Tibial nerve (tissue), 4 donors: Measurements from ENCODE around the gene CEP112. TPM values are rescaled to one million over a fixed set of nuclear protein-coding genes. Genes with fewer than 3 reads are reported as not detected.
"Not testable (repeated sequence)": the region's sequence is repeated elsewhere in the genome, so short reads cannot be mapped to it uniquely, and the experiment has no call there.

ENCODE experiments used
- DNase-seq, 2 donors: peaks; one replicate each; pipeline ENCODE4 v3.0.0-alpha.2; 2019; ENCODE audit warnings: low spot score in 2 of 2
- H3K27ac ChIP-seq, 4 donors: fragments of 200-600 bp; sonication (generic) in 3 of 4; one replicate each; pipeline ENCODE4 v1.5.1; 2017 to 2019; ENCODE audit warnings: mild to moderate bottlenecking in 1 of 4
- H3K27me3 ChIP-seq, 2 donors: fragments of 200-600 bp; sonication (generic) in 1 of 2; one replicate each; pipeline versions ENCODE4 v1.5.1 to v1.6.0; 2017 to 2019
- H3K36me3 ChIP-seq, 3 donors: fragments of 200-600 bp; sonication (generic); one replicate each; pipeline ENCODE4 v1.5.1; 2018 to 2019
- H3K4me1 ChIP-seq, 4 donors: fragments of 200-600 bp; sonication (generic) in 3 of 4; one replicate each; pipeline ENCODE4 v1.5.1; 2017 to 2019
- H3K4me3 ChIP-seq, 4 donors: fragments of 200-600 bp; sonication (generic) in 3 of 4; one replicate each; pipeline ENCODE4 v1.5.1; 2017 to 2019; ENCODE audit warnings: mild to moderate bottlenecking in 1 of 4, moderate library complexity in 1 of 4
- H3K9me3 ChIP-seq, 4 donors: fragments of 200-600 bp; sonication (generic) in 3 of 4; one replicate each; pipeline ENCODE4 v1.5.1; 2017 to 2019
- EP300 ChIP-seq, 2 donors: sonication (generic); formaldehyde crosslinking; IDR thresholded peaks; one replicate each; pipeline ENCODE4 v1.6.1; 2017; ENCODE audit warnings: antibody characterized with exemption in 2 of 2, mild to moderate bottlenecking in 1 of 2
- POLR2A ChIP-seq, 2 donors: fragments of 450-650 bp; IDR thresholded peaks; one replicate each; pipeline ENCODE4 v1.6.1; 2017; ENCODE audit warnings: antibody characterized with exemption in 2 of 2, mild to moderate bottlenecking in 2 of 2, moderate library complexity in 2 of 2
- WGBS, 2 donors: methylation state at CpG; one replicate each; pipeline ENCODE4 v1.1.5; 2018; 5-methylcytosine and 5-hydroxymethylcytosine counted together
- total RNA-seq, 4 donors: library from RNA; depleted of rRNA; stranded (reverse); fragments of >200 nt; gene quantifications; one replicate each; pipeline ENCODE4 v1.1.0, GENCODE V29; 2016
- TF ChIP-seq, protein P1 (sequence below), 5 experiments: fragments of 200-600 bp in 3 of 5; fragments of 450-650 bp in 2 of 5; sonication (generic) in 3 of 5; IDR thresholded peaks; one replicate each; pipeline ENCODE4 v1.5.1; 2016 to 2019; ENCODE audit warnings: antibody characterized with exemption in 5 of 5, mild to moderate bottlenecking in 3 of 5, moderate library complexity in 2 of 5

Gene CEP112
- total RNA-seq, 4 donors from 2014 or later, result 26.0 to 46.8 (median 34.2) TPM

DNA sequence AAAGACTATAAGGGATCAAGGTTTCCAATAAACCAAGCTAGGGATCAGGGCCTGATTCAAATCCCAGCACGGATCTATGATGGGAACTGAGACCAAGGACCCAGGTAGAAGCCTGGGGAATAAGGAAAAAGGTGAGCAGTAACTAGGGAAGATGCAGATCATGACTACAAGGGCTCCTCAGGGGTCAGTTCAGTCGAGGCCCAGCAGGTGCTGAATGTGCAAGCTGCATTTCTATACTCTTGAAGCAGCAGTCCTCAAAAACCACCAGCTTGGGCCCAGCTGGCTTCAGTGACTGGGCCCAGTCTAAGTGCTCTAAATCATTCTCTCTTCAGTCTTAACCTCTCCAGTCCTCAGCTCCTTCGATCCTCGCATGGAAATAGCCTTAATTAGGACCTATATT lies 401.7 kb downstream of the CEP112 start:
- TF ChIP-seq EP300 (IDR thresholded peaks at IDR 0.05), result no peak
- TF ChIP-seq POLR2A (IDR thresholded peaks at IDR 0.05), result no peak
- TF ChIP-seq, protein P1, sequence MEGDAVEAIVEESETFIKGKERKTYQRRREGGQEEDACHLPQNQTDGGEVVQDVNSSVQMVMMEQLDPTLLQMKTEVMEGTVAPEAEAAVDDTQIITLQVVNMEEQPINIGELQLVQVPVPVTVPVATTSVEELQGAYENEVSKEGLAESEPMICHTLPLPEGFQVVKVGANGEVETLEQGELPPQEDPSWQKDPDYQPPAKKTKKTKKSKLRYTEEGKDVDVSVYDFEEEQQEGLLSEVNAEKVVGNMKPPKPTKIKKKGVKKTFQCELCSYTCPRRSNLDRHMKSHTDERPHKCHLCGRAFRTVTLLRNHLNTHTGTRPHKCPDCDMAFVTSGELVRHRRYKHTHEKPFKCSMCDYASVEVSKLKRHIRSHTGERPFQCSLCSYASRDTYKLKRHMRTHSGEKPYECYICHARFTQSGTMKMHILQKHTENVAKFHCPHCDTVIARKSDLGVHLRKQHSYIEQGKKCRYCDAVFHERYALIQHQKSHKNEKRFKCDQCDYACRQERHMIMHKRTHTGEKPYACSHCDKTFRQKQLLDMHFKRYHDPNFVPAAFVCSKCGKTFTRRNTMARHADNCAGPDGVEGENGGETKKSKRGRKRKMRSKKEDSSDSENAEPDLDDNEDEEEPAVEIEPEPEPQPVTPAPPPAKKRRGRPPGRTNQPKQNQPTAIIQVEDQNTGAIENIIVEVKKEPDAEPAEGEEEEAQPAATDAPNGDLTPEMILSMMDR (IDR thresholded peaks at IDR 0.05), result no peak
- no peak for DNase-seq
- 73 to 80% methylated on average over 4 of the region's 4 CpGs for WGBS, 2 donors

DNA sequence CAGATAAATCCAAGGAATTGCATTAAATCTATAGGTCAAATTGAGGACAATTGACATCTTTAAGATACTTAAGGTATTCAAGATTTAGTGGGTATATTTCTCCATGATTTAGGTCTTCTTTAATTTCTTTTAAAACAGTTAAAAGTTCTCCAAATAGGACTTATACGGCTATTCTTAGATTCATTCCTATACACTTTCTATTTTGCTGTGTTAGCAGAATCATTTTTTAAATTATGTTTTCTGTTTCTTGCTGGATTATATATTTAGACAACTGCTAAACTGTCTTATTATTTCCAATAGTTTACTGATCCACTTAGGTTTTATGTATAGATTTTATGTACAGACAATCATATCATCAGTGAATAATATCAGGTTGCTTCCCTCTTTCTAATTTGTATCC lies 404.4 kb downstream of the CEP112 start:
- no peaks in the 10 kb centered on the region for H3K9me3 ChIP-seq
- no peak overlapping the region for H3K4me3 ChIP-seq
- no peak overlapping the region for H3K27ac ChIP-seq
- peaks cover 0 to 21% (median 5%) of the 10 kb centered on the region in 4 donors for H3K4me1 ChIP-seq
- H3K36me3 ChIP-seq, result no peaks in the 10 kb centered on the region
- 95 to 96% methylated on average over 1 of the region's 1 CpG for WGBS, 2 donors
- no peak for TF ChIP-seq POLR2A (IDR thresholded peaks at IDR 0.05)
- TF ChIP-seq, protein P1 (IDR thresholded peaks at IDR 0.05), result no peak
- TF ChIP-seq EP300 (IDR thresholded peaks at IDR 0.05), result no peak
- H3K27me3 ChIP-seq, result no peaks in the 10 kb centered on the region
- no peak for DNase-seq

More for the DNA sequence above, 401.7 kb downstream of the CEP112 start:
- H3K4me3 ChIP-seq, result no peak overlapping the region
- no peaks in the 10 kb centered on the region for H3K27me3 ChIP-seq
- peaks cover 0 to 5% (median 3%) of the 10 kb centered on the region in 4 donors for H3K4me1 ChIP-seq
- H3K36me3 ChIP-seq, result no peaks in the 10 kb centered on the region
- no peaks in the 10 kb centered on the region for H3K9me3 ChIP-seq
- H3K27ac ChIP-seq, result no peak overlapping the region

DNA sequence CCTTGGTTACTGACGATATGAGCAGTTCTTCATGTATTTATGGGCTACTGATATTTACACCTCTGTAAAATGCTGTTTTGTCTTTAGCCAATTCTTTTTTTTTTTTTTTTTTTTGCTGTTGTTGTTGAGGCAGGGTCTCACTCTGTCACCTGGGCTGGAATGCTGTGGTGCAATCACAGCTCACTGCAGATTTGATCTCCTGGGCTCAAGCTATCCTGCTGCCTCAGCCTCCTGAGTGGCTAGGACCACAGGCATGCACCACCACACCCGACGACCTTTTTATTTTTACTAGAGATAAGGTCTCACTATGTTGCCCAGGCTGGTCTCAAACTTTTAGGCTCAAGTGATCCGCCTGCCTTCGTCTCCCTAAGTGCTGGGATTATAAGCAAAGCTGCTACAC lies 405.5 kb downstream of the CEP112 start:
- DNase-seq, result no peak
- no peak overlapping the region for H3K27ac ChIP-seq
- H3K27me3 ChIP-seq, result no peaks in the 10 kb centered on the region
- TF ChIP-seq EP300 (IDR thresholded peaks at IDR 0.05), result no peak
- no peak for TF ChIP-seq POLR2A (IDR thresholded peaks at IDR 0.05)
- TF ChIP-seq, protein P1 (IDR thresholded peaks at IDR 0.05), result no peak
- H3K4me1 ChIP-seq, result peaks cover 0 to 21% (median 5%) of the 10 kb centered on the region in 4 donors
- 98 to 99% methylated on average over 5 of the region's 5 CpGs for WGBS, 2 donors
- no peaks in the 10 kb centered on the region for H3K36me3 ChIP-seq
- H3K9me3 ChIP-seq, result no peaks in the 10 kb centered on the region
- no peak overlapping the region for H3K4me3 ChIP-seq

DNA sequence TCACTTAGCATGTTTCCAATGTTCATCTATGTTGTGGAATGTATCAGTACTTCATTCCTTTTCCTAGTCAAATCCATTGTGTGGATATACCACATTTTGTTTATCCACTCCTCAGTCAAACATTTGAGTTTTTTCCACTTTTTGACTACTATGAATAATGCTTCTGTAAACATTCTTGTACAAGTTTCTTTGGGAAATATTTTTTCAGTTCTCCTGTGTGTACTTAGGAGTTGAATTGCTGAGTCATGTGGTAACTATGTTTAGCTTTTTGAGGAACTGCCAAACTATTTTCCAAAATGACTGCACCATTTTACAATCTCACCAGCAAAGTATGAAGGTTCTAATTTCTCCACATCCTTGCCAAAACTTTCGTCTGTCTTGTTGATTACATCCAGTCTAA lies 406.8 kb downstream of the CEP112 start:
- Histone ChIP-seq H3K27ac (peak overlapping the region in 2 of 4 donors; percentile 58 to 63), H3K4me1 (peaks cover 0 to 21% (median 5%) of the 10 kb centered on the region in 4 donors), H3K9me3 (no peaks in the 10 kb centered on the region), H3K4me3 (no peak overlapping the region), H3K36me3 (no peaks in the 10 kb centered on the region), H3K27me3 (no peaks in the 10 kb centered on the region)
- TF ChIP-seq EP300 (IDR thresholded peaks at IDR 0.05) (peak in 1 of 2 donors; percentile 53), POLR2A (IDR thresholded peaks at IDR 0.05) (no peak)
- 0 to 2% methylated on average over 1 of the region's 1 CpG for WGBS, 2 donors
- no peak for DNase-seq

DNA sequence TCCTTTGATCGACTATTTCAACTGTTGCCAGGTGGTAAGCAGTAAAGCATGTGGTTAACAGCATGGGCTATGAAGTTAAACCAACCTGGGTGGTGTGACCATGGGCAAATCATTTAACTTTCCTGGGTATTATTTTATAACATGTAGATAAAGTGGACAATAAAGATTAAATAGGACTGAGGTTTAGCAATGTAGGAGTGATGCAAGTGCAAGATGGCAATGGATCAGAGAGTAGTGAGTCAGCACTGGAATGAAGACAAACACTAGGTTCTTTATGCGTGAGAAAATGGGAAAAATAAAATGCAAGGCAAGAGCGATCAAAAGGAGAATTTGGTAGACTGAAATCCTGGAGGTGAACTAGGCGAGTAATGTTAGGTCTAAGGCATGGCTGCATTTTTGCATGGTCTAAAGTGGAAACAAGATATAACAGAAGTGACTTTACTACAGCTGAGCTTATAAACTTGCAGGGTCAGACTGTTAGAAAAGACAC lies 408.0 kb downstream of the CEP112 start:
- H3K36me3 ChIP-seq, result no peaks in the 10 kb centered on the region
- 70 to 81% methylated on average over 4 of the region's 4 CpGs for WGBS, 2 donors
- no peak for DNase-seq
- TF ChIP-seq POLR2A (IDR thresholded peaks at IDR 0.05) (no peak), EP300 (IDR thresholded peaks at IDR 0.05) (no peak)
- TF ChIP-seq, protein P1 (IDR thresholded peaks at IDR 0.05), result no peak
- no peaks in the 10 kb centered on the region for H3K27me3 ChIP-seq
- peaks cover 0 to 21% (median 5%) of the 10 kb centered on the region in 4 donors for H3K4me1 ChIP-seq
- peak overlapping the region in 1 of 4 donors; percentile 58 for H3K27ac ChIP-seq
- H3K9me3 ChIP-seq, result no peaks in the 10 kb centered on the region
- no peak overlapping the region for H3K4me3 ChIP-seq

DNA sequence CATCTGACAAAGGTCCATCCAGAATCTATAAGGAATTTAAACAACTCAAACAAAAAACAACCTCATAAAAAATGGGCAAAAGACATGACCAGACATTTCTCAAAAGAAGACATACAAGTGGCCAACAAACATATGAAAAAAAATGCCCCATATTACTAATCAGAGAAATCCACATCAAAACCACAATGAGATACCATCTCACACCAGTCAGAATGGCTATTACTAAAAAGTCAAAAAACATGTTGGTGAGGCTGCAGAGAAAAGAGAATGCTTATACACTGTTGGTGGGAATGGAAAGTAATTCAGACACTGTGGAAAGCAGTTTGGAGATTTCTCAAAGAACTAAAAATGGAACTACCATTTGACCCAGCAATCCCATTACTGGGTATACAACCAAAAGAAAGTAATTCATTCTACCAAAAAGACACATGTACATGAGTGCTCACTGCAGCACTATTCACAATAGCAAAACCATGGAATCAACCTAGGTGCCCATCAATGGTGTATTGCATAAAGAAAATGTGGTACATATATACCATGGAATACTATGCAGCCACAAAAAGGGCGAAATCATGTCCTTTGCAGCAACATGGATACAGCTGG lies 409.7 kb downstream of the CEP112 start:
- H3K27me3 ChIP-seq, H3K36me3 ChIP-seq, H3K27ac ChIP-seq, DNase-seq, H3K9me3 ChIP-seq, H3K4me3 ChIP-seq: not testable (repeated sequence)
- peaks cover 0 to 21% (median 5%) of the 10 kb centered on the region in 4 donors for H3K4me1 ChIP-seq
- WGBS, 2 donors, result 37 to 55% methylated on average over 1 of the region's 1 CpG
